Measurements from ENCODE around the gene USF2. TPM values are rescaled to one million over a fixed set of nuclear protein-coding genes. Genes with fewer than 3 reads are reported as not detected.

Gene USF2
- total and polyA plus RNA-seq, 2 of the 4 experiments (the other 2 are of a cell fraction): 21.3 to 65.6 TPM

DNA sequence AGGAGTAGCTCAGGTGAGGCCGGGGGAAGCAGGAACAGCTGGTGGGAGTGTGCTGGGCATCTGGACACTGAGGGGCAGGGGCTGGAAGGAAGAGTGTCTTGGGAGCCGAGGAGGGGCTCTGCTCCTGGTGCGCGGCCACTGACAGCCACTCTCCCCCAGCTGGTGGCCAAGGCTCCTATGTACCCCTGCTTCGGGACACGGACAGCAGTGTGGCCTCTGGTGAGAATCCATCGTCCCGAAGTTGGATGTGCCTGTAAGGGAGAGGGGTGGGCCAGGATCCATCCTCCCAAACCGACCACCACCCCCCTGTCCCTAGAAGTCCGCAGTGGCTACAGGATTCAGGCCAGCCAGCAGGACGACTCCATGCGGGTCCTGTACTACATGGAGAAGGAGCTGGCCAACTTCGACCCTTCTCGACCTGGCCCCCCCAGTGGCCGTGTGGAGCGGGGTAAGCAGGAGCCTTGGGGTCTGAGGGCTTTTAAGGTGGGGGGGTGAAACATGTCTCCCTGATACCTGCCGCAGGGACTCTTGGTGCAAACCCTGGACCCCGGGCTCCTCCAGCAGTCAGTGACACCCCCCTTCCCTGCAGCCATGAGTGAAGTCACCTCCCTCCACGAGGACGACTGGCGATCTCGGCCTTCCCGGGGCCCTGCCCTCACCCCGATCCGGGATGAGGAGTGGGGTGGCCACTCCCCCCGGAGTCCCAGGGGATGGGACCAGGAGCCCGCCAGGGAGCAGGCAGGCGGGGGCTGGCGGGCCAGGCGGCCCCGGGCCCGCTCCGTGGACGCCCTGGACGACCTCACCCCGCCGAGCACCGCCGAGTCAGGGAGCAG, 2.0 kb upstream of the USF2 start:
- H3K4ac ChIP-seq (ENCODE audit: low read depth, low read length): peak overlapping the region; percentile 48; the same call in 1 of the 2 replicates
- H2AK5ac ChIP-seq (ENCODE audit: low read depth, low read length): peak overlapping the region; percentile 98; the same call in 1 of the 2 replicates
- peak overlapping the region; percentile 95 for H2AFZ ChIP-seq (replicated peaks; ENCODE audit: low read length, poor library complexity)
- H2BK5ac ChIP-seq (ENCODE audit: low read depth, low read length, poor library complexity, severe bottlenecking): peak overlapping the region; percentile 81
- H3K27ac ChIP-seq (ENCODE audit: insufficient read depth, low read length): peak overlapping the region; percentile 83
- H3K9ac ChIP-seq (ENCODE audit: low read depth, low read length): peak overlapping the region; percentile 92
- no peak overlapping the region for H2BK15ac ChIP-seq (ENCODE audit: low read depth, low read length)
- no peak overlapping the region for H2BK20ac ChIP-seq (ENCODE audit: low read depth, low read length)
- no peak overlapping the region for H3K18ac ChIP-seq (ENCODE audit: low read depth, low read length)
- peak overlapping the region; percentile 99 for H2AK9ac ChIP-seq (replicated peaks; ENCODE audit: low read depth, low read length, poor library complexity)
- peaks cover 13 to 38% of the 10 kb centered on the region in 2 experiments for H3K79me1 ChIP-seq (ENCODE audit: low read depth in 1 of 2, low read length in 2 of 2)
- no peaks in the 10 kb centered on the region for H4K20me1 ChIP-seq (ENCODE audit: insufficient read depth, low read length)
- no TSS peak for BruUV-seq (replicated peaks)
- DNase-seq (no peak), ATAC-seq (ENCODE audit: low read depth) (peak; percentile 7)
- peak overlapping the region; percentile 83 for H3K23ac ChIP-seq (ENCODE audit: low read depth, low read length)
- in situ Hi-C loops (cut with MboI; ENCODE audit: low sequenced_read_pairs): no loop called here
- peak overlapping the region; percentile 98 to 100 for H4K8ac ChIP-seq (ENCODE audit: low read depth in 2 of 2, low read length in 2 of 2)
- H4K5ac ChIP-seq (ENCODE audit: low read depth, low read length): peak overlapping the region; percentile 23
- TF ChIP-seq CHD1 (IDR thresholded peaks at IDR 0.05; ENCODE audit: low read depth, low read length) (no peak), FOS (IDR thresholded peaks at IDR 0.05; ENCODE audit: low read depth, low read length) (no peak), POLR2A (IDR thresholded peaks at IDR 0.05; ENCODE audit: low read depth, low read length) (no peak), NFE2L2 (IDR thresholded peaks at IDR 0.05; ENCODE audit: low read depth, low read length) (no peak), MAFK (IDR thresholded peaks at IDR 0.05; ENCODE audit: low read depth, low read length) (no peak), MXI1 (IDR thresholded peaks at IDR 0.05; ENCODE audit: borderline replicate concordance, low read depth, low read length) (0 out of 2 replicates have a peak, but pooled peaks have one; percentile 26), MAZ (IDR thresholded peaks at IDR 0.05; ENCODE audit: borderline replicate concordance, low read depth, low read length) (0 out of 2 replicates have a peak, but pooled peaks have one; percentile 7)
- TF ChIP-seq, protein P1, sequence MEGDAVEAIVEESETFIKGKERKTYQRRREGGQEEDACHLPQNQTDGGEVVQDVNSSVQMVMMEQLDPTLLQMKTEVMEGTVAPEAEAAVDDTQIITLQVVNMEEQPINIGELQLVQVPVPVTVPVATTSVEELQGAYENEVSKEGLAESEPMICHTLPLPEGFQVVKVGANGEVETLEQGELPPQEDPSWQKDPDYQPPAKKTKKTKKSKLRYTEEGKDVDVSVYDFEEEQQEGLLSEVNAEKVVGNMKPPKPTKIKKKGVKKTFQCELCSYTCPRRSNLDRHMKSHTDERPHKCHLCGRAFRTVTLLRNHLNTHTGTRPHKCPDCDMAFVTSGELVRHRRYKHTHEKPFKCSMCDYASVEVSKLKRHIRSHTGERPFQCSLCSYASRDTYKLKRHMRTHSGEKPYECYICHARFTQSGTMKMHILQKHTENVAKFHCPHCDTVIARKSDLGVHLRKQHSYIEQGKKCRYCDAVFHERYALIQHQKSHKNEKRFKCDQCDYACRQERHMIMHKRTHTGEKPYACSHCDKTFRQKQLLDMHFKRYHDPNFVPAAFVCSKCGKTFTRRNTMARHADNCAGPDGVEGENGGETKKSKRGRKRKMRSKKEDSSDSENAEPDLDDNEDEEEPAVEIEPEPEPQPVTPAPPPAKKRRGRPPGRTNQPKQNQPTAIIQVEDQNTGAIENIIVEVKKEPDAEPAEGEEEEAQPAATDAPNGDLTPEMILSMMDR (conservative IDR thresholded peaks at IDR 0.05; ENCODE audit: low read depth, low read length): no peak
- peaks cover 7% of the 10 kb centered on the region for H3K4me1 ChIP-seq (ENCODE audit: control insufficient read depth, insufficient read depth, low read length)
- H4K91ac ChIP-seq (ENCODE audit: insufficient read depth, low read depth, low read length): peak overlapping the region; percentile 89
- peak overlapping the region; percentile 73 for H3K4me3 ChIP-seq (ENCODE audit: insufficient read depth, low read depth, low read length)
- H3K14ac ChIP-seq (replicated peaks; ENCODE audit: low read depth, low read length): peak overlapping the region; percentile 86
- ChIA-PET CTCF (no interaction called here), POLR2A (ENCODE audit: unreplicated experiment) (interaction anchor here (0.5 kb wide), 1 partner anchor 8 kb away, joined by 4 read pairs; no protein-coding TSS in a partner anchor)
- peak overlapping the region; percentile 54 for H3K4me2 ChIP-seq (ENCODE audit: low read depth, low read length)
- intact Hi-C loops (cut with micrococcal nuclease): loop anchor here (5.0 kb wide), 1 partner anchor 124 kb away; the partner anchor contains the start of gene FXYD7
- no peaks in the 10 kb centered on the region for H3K9me3 ChIP-seq (ENCODE audit: control insufficient read depth, insufficient read depth, low read length)
- dilution Hi-C loops (cut with HindIII; ENCODE audit: low sequenced_read_pairs, unreplicated experiment): no loop called here
- peaks cover 15% of the 10 kb centered on the region for H3K36me3 ChIP-seq (ENCODE audit: control insufficient read depth, insufficient read depth, low read length)
- H3K9me1 ChIP-seq (ENCODE audit: insufficient read depth, low read length): peaks cover 8% of the 10 kb centered on the region
- no peak overlapping the region for H3K56ac ChIP-seq (ENCODE audit: extremely low read depth, insufficient read depth, low read length)
- H2BK120ac ChIP-seq (ENCODE audit: low read depth, low read length): no peak overlapping the region
- H3K27me3 ChIP-seq (ENCODE audit: control insufficient read depth, insufficient read depth, low read length): no peaks in the 10 kb centered on the region
- whole genome bisulfite sequencing, 2 experiments (ENCODE audit: extremely low coverage in 2 of 2, insufficient read length in 1 of 2): 0% methylated on average over 3 of the region's 39 CpGs; no CpG with 5 or more reads in 1 of the 2 experiments

Data from IMR-90 (cell line).